ENCODE results near the gene KCNMB2.

The KCNMB2 gene

DNA sequence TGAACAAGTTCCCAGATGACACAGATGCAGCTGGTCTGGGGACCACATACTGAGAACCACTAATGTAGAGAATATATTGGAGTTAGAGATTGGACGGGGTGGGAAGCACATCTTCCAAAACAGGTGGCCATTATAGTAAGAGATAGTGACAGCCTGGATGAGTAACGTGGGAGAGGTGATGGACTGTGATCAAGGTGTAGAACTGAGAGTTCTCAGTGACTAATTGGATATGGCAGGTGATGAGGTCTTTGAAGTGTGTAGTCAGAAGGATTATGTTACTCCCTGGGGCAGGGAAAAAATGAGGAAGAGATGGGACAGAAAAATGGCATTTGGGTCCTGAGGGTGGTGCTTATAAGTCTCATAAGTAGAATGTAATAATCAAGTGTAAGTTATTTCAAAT is 66.6 kb downstream of the KCNMB2 start:
- no peaks in the 10 kb centered on the region for H3K4me1 ChIP-seq (ENCODE audit: insufficient read depth, low read length)
- H2AFZ ChIP-seq (ENCODE audit: low read depth, low read length) = no peak overlapping the region
- no peaks in the 10 kb centered on the region for H3K36me3 ChIP-seq (ENCODE audit: insufficient read depth, low read length)
- no peaks in the 10 kb centered on the region for H3K27me3 ChIP-seq (ENCODE audit: insufficient read depth, low read length)
- H3K4me3 ChIP-seq (ENCODE audit: low read length) = no peak overlapping the region
- no peaks in the 10 kb centered on the region for H3K9me3 ChIP-seq (ENCODE audit: low read length)

GRCh38 chr3:178603735-178604134 is 67.5 kb downstream of the KCNMB2 start:
- no peak overlapping the region for H2AFZ ChIP-seq (ENCODE audit: low read depth, low read length)
- no peaks in the 10 kb centered on the region for H3K36me3 ChIP-seq (ENCODE audit: insufficient read depth, low read length)
- no peak overlapping the region for H3K4me3 ChIP-seq (ENCODE audit: low read length)
- no peaks in the 10 kb centered on the region for H3K9me3 ChIP-seq (ENCODE audit: low read length)
- no peaks in the 10 kb centered on the region for H3K4me1 ChIP-seq (ENCODE audit: insufficient read depth, low read length)
- H3K27me3 ChIP-seq (ENCODE audit: insufficient read depth, low read length) = no peaks in the 10 kb centered on the region

DNA sequence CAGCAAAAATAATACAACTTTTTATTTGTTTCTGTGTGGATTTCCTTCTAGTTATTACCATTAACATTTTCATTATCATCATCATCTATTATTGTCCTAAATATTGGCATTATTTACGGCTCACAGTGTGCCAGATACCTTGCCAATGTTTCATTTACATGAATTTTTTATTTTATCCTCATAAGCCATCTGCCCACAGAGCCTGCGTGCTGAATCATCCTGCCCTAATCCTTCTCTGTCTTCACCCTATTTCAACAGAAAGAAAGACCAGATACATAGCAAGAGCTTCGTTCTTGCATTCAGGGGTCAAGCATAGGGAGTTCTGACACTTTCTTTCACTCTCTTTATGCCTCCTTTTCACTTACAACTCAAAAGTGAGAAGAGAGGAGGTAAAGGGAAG is 82.0 kb downstream of the KCNMB2 start:
- H3K4me3 ChIP-seq (ENCODE audit: low read length) = no peak overlapping the region
- H3K27me3 ChIP-seq (ENCODE audit: insufficient read depth, low read length) = no peaks in the 10 kb centered on the region
- H3K36me3 ChIP-seq (ENCODE audit: insufficient read depth, low read length) = no peaks in the 10 kb centered on the region
- no peaks in the 10 kb centered on the region for H3K9me3 ChIP-seq (ENCODE audit: low read length)
- no peak overlapping the region for H2AFZ ChIP-seq (ENCODE audit: low read depth, low read length)
- no peaks in the 10 kb centered on the region for H3K4me1 ChIP-seq (ENCODE audit: insufficient read depth, low read length)

DNA sequence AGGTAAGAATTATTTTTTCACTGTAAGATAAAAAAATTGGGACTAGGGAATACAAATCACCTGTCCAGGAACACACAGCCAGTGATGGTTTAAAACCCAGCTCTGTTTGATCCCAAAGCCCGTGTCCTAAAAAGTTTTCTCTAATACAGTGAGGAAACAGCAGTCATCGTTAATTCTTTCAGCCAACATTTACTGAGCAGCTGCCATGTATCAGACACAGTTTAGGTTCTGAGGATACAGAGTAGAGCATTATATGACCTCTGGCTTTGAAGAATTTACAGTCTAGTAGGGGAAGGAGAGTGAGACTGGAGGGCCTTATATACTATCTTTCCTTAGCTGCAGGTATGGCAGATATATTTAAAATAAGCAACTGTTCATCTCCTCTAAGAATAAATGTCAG is 82.7 kb downstream of the KCNMB2 start:
- Histone ChIP-seq H3K4me1 (ENCODE audit: insufficient read depth, low read length) (no peaks in the 10 kb centered on the region), H2AFZ (ENCODE audit: low read depth, low read length) (no peak overlapping the region), H3K4me3 (ENCODE audit: low read length) (no peak overlapping the region), H3K27me3 (ENCODE audit: insufficient read depth, low read length) (no peaks in the 10 kb centered on the region), H3K36me3 (ENCODE audit: insufficient read depth, low read length) (no peaks in the 10 kb centered on the region), H3K9me3 (ENCODE audit: low read length) (no peaks in the 10 kb centered on the region)

- Histone ChIP-seq H3K4me3 (ENCODE audit: low read length) (no peak overlapping the region), H2AFZ (ENCODE audit: low read depth, low read length) (no peak overlapping the region), H3K4me1 (ENCODE audit: insufficient read depth, low read length) (no peaks in the 10 kb centered on the region), H3K9me3 (ENCODE audit: low read length) (no peaks in the 10 kb centered on the region), H3K36me3 (ENCODE audit: insufficient read depth, low read length) (no peaks in the 10 kb centered on the region), H3K27me3 (ENCODE audit: insufficient read depth, low read length) (no peaks in the 10 kb centered on the region)
Measured at GRCh38 chr3:178623666-178624255, 87.5 kb downstream of the KCNMB2 start.

- H3K4me1 ChIP-seq (ENCODE audit: insufficient read depth, low read length) = no peaks in the 10 kb centered on the region
- no peaks in the 10 kb centered on the region for H3K27me3 ChIP-seq (ENCODE audit: insufficient read depth, low read length)
- no peak overlapping the region for H2AFZ ChIP-seq (ENCODE audit: low read depth, low read length)
- no peaks in the 10 kb centered on the region for H3K36me3 ChIP-seq (ENCODE audit: insufficient read depth, low read length)
- no peak overlapping the region for H3K4me3 ChIP-seq (ENCODE audit: low read length)
- no peaks in the 10 kb centered on the region for H3K9me3 ChIP-seq (ENCODE audit: low read length)
Measured at GRCh38 chr3:178624276-178624675, 88.0 kb downstream of the KCNMB2 start.

- no peak overlapping the region for H3K4me3 ChIP-seq (ENCODE audit: low read length)
- H2AFZ ChIP-seq (ENCODE audit: low read depth, low read length) = no peak overlapping the region
- no peaks in the 10 kb centered on the region for H3K4me1 ChIP-seq (ENCODE audit: insufficient read depth, low read length)
- H3K36me3 ChIP-seq (ENCODE audit: insufficient read depth, low read length) = no peaks in the 10 kb centered on the region
- no peaks in the 10 kb centered on the region for H3K9me3 ChIP-seq (ENCODE audit: low read length)
- no peaks in the 10 kb centered on the region for H3K27me3 ChIP-seq (ENCODE audit: insufficient read depth, low read length)
Measured at GRCh38 chr3:178625053-178625600, 88.9 kb downstream of the KCNMB2 start.

GRCh38 chr3:178628037-178628436 is 91.8 kb downstream of the KCNMB2 start:
- no peak overlapping the region for H3K4me3 ChIP-seq (ENCODE audit: low read length)
- no peaks in the 10 kb centered on the region for H3K4me1 ChIP-seq (ENCODE audit: insufficient read depth, low read length)
- H3K27me3 ChIP-seq (ENCODE audit: insufficient read depth, low read length) = no peaks in the 10 kb centered on the region
- H3K36me3 ChIP-seq (ENCODE audit: insufficient read depth, low read length) = no peaks in the 10 kb centered on the region
- H3K9me3 ChIP-seq (ENCODE audit: low read length) = no peaks in the 10 kb centered on the region
- no peak overlapping the region for H2AFZ ChIP-seq (ENCODE audit: low read depth, low read length)

GRCh38 chr3:178629430-178630178 is 93.4 kb downstream of the KCNMB2 start:
- H2AFZ ChIP-seq (ENCODE audit: low read depth, low read length) = no peak overlapping the region
- H3K4me3 ChIP-seq (ENCODE audit: low read length) = no peak overlapping the region
- no peaks in the 10 kb centered on the region for H3K9me3 ChIP-seq (ENCODE audit: low read length)
- no peaks in the 10 kb centered on the region for H3K36me3 ChIP-seq (ENCODE audit: insufficient read depth, low read length)
- H3K27me3 ChIP-seq (ENCODE audit: insufficient read depth, low read length) = no peaks in the 10 kb centered on the region
- no peaks in the 10 kb centered on the region for H3K4me1 ChIP-seq (ENCODE audit: insufficient read depth, low read length)

GRCh38 chr3:178631950-178632349 is 95.7 kb downstream of the KCNMB2 start:
- no peak overlapping the region for H3K4me3 ChIP-seq (ENCODE audit: low read length)

GRCh38 chr3:178634975-178635374 is 98.7 kb downstream of the KCNMB2 start:
- H3K4me1 ChIP-seq (ENCODE audit: insufficient read depth, low read length) = no peaks in the 10 kb centered on the region
- no peak overlapping the region for H2AFZ ChIP-seq (ENCODE audit: low read depth, low read length)
- H3K4me3 ChIP-seq (ENCODE audit: low read length) = no peak overlapping the region
- no peaks in the 10 kb centered on the region for H3K36me3 ChIP-seq (ENCODE audit: insufficient read depth, low read length)
- no peaks in the 10 kb centered on the region for H3K9me3 ChIP-seq (ENCODE audit: low read length)
- H3K27me3 ChIP-seq (ENCODE audit: insufficient read depth, low read length) = peaks cover 2% of the 10 kb centered on the region

More at GRCh38 chr3:178631950-178632349, 95.7 kb downstream of the KCNMB2 start:
- Histone ChIP-seq H2AFZ (ENCODE audit: low read depth, low read length) (no peak overlapping the region), H3K4me1 (ENCODE audit: insufficient read depth, low read length) (no peaks in the 10 kb centered on the region), H3K27me3 (ENCODE audit: insufficient read depth, low read length) (no peaks in the 10 kb centered on the region), H3K36me3 (ENCODE audit: insufficient read depth, low read length) (no peaks in the 10 kb centered on the region), H3K9me3 (ENCODE audit: low read length) (no peaks in the 10 kb centered on the region)

- H3K27me3 ChIP-seq (ENCODE audit: insufficient read depth, low read length) = peaks cover 2% of the 10 kb centered on the region
- no peaks in the 10 kb centered on the region for H3K4me1 ChIP-seq (ENCODE audit: insufficient read depth, low read length)
- no peaks in the 10 kb centered on the region for H3K9me3 ChIP-seq (ENCODE audit: low read length)
- no peaks in the 10 kb centered on the region for H3K36me3 ChIP-seq (ENCODE audit: insufficient read depth, low read length)
- H2AFZ ChIP-seq (ENCODE audit: low read depth, low read length) = no peak overlapping the region
- no peak overlapping the region for H3K4me3 ChIP-seq (ENCODE audit: low read length)
Measured at GRCh38 chr3:178637802-178638201, 101.6 kb downstream of the KCNMB2 start.

GRCh38 chr3:178645503-178645902 is 109.3 kb downstream of the KCNMB2 start:
- Histone ChIP-seq H2AFZ (ENCODE audit: low read depth, low read length) (no peak overlapping the region), H3K9me3 (ENCODE audit: low read length) (no peaks in the 10 kb centered on the region), H3K4me3 (ENCODE audit: low read length) (no peak overlapping the region), H3K36me3 (ENCODE audit: insufficient read depth, low read length) (no peaks in the 10 kb centered on the region), H3K4me1 (ENCODE audit: insufficient read depth, low read length) (no peaks in the 10 kb centered on the region), H3K27me3 (ENCODE audit: insufficient read depth, low read length) (no peaks in the 10 kb centered on the region)
